NB4 (cell line): ENCODE data around the gene CEP131.

Experiments
- CTCF ChIP-seq: IDR thresholded peaks from one replicate; pipeline ENCODE4 v1.5.1; 2012; ENCODE audit warnings: low read depth, low read length
- POLR2A ChIP-seq: IDR thresholded peaks from 2 replicates; pipeline ENCODE4 v1.6.1; 2011; ENCODE audit warnings: mild to moderate bottlenecking; ENCODE audit not compliant: insufficient read length; ENCODE audit errors: extremely low read depth

- no peak for TF ChIP-seq CTCF
- TF ChIP-seq POLR2A: no peak
Observed at GRCh38 chr17:81256616-81257015, 33.9 kb upstream of the CEP131 start.
